ENCODE data around the gene TET3. TPM values are rescaled to one million over a fixed set of nuclear protein-coding genes. Genes with fewer than 3 reads are reported as not detected.
A peak's percentile ranks its signal among the peaks of the same experiment; 100 is the strongest.

Gene TET3
- total and polyA plus RNA-seq, 9 of the 15 experiments (the other 6 are each of a cell fraction or from before 2014, with no cell fraction given): 0.35 to 16.3 (median 5.5) TPM

- peaks cover 46% of the 10 kb centered on the region for H3K36me3 ChIP-seq (ENCODE audit: control insufficient read depth, insufficient read depth, low read length)
- H2AFZ ChIP-seq (ENCODE audit: low read depth, low read length): no peak overlapping the region
- intact Hi-C loops (cut with micrococcal nuclease) (loop anchor here (10.0 kb wide), 2 partner anchors 165 to 315 kb away; partner anchors contain the start of gene STAMBP), in situ Hi-C loops (cut with MboI) (no loop called here)
- DNase-seq (ENCODE audit: extremely low read depth in 1 of 4, low spot score in 3 of 4): no peak
- FAIRE-seq: no peak
- no peaks in the 10 kb centered on the region for H3K9me3 ChIP-seq (replicated peaks; ENCODE audit: control insufficient read depth, insufficient read depth, low read depth, low read length)
- TF ChIP-seq CTBP1 (IDR thresholded peaks at IDR 0.05; ENCODE audit: borderline replicate concordance) (no peak), RBM25 (IDR thresholded peaks at IDR 0.05; ENCODE audit: low read depth, low read length, severe bottlenecking) (peak; percentile 12), CCNT2 (IDR thresholded peaks at IDR 0.05; ENCODE audit: borderline replicate concordance, extremely low read depth, insufficient read length, low read depth, low read length) (no peak), ZNF121 (CRISPR knock-in tag; conservative IDR thresholded peaks at IDR 0.05) (peak; percentile 74; the same call in 1 of the 2 replicates), POLR3G (IDR thresholded peaks at IDR 0.05; ENCODE audit: extremely low read depth, insufficient read length, insufficient replicate concordance) (no peak)
- H3K9ac ChIP-seq (ENCODE audit: insufficient read depth in 1 of 2, low read depth in 2 of 2, low read length in 2 of 2): no peak overlapping the region; a peak in 1 of 4 replicates
- H3K4me2 ChIP-seq (ENCODE audit: insufficient read depth, low read length): no peak overlapping the region
- H4K20me1 ChIP-seq (replicated peaks; ENCODE audit: control insufficient read depth, insufficient read depth, low read length): peaks cover 24% of the 10 kb centered on the region; the same call in 1 of the 2 replicates
- no peak overlapping the region for H3K27ac ChIP-seq (ENCODE audit: extremely low read depth, low read depth, low read length)
- H3K27me3 ChIP-seq (ENCODE audit: control insufficient read depth in 2 of 2, insufficient read depth in 2 of 2, low read length in 2 of 2): no peaks in the 10 kb centered on the region
- H3K9me1 ChIP-seq (ENCODE audit: control insufficient read depth, insufficient read depth, low read length): peaks cover 6% of the 10 kb centered on the region
- ChIA-PET POLR2A (interaction anchor here (4.9 kb wide), 1 partner anchor 13 kb away, joined by 19 read pairs; no protein-coding TSS in a partner anchor), CTCF (ENCODE audit: low intra/inter-chr PET ratio) (no interaction called here)
- peaks cover 79% of the 10 kb centered on the region for H3K79me2 ChIP-seq (ENCODE audit: control insufficient read depth, insufficient read depth, low read length)
- ATAC-seq: no peak
- no TSS peak for BruUV-seq (replicated peaks)
- 91% methylated on average over 2 of the region's 2 CpGs for WGBS (ENCODE audit: insufficient coverage, low coverage, missing lambda C conversion rate)
- H3K4me3 ChIP-seq: no peak overlapping the region
- H3K4me1 ChIP-seq (replicated peaks in 1 of 2; ENCODE audit: control insufficient read depth in 2 of 2, insufficient read depth in 2 of 2, low read length in 2 of 2): peaks cover 32 to 43% of the 10 kb centered on the region in 2 experiments
Measured at GRCh38 chr2:73989972-73990371, 5.3 kb downstream of the TET3 start.

GRCh38 chr2:73990531-73990930, 5.8 kb downstream of the TET3 start:
- intact Hi-C loops (cut with micrococcal nuclease): loop anchor here (10.0 kb wide), 1 partner anchor 316 kb away; no protein-coding TSS in a partner anchor
- BruUV-seq (replicated peaks): no TSS peak
- POLR2A ChIA-PET: no interaction called here
- TF ChIP-seq ZNF609 (CRISPR knock-in tag; IDR thresholded peaks at IDR 0.05; ENCODE audit: borderline replicate concordance) (no peak), NR2C2 (CRISPR knock-in tag; IDR thresholded peaks at IDR 0.05) (no peak), NR2C2 (tag; IDR thresholded peaks at IDR 0.05) (no peak), MBD2 (IDR thresholded peaks at IDR 0.05; ENCODE audit: borderline replicate concordance, low read depth) (no peak)

More at GRCh38 chr2:73990531-73990930, 5.8 kb downstream of the TET3 start:
- peaks cover 31 to 48% of the 10 kb centered on the region in 2 experiments for H3K4me1 ChIP-seq (replicated peaks in 1 of 2; ENCODE audit: control insufficient read depth in 2 of 2, insufficient read depth in 2 of 2, low read length in 2 of 2)
- FAIRE-seq (no peak), ATAC-seq (no peak), DNase-seq (ENCODE audit: extremely low read depth in 1 of 4, low spot score in 3 of 4) (no peak)
- no peak overlapping the region for H3K9ac ChIP-seq (ENCODE audit: insufficient read depth in 1 of 2, low read depth in 2 of 2, low read length in 2 of 2)
- H3K9me1 ChIP-seq (ENCODE audit: control insufficient read depth, insufficient read depth, low read length): peaks cover 6% of the 10 kb centered on the region
- WGBS (ENCODE audit: insufficient coverage, low coverage, missing lambda C conversion rate): 86% methylated on average over 1 of the region's 1 CpG
- H3K4me3 ChIP-seq: no peak overlapping the region
- peaks cover 83% of the 10 kb centered on the region for H3K79me2 ChIP-seq (ENCODE audit: control insufficient read depth, insufficient read depth, low read length)
- in situ Hi-C loops (cut with MboI): no loop called here
- H3K9me3 ChIP-seq (replicated peaks; ENCODE audit: control insufficient read depth, insufficient read depth, low read depth, low read length): no peaks in the 10 kb centered on the region
- peaks cover 24% of the 10 kb centered on the region; the same call in 1 of the 2 replicates for H4K20me1 ChIP-seq (replicated peaks; ENCODE audit: control insufficient read depth, insufficient read depth, low read length)
- H2AFZ ChIP-seq (ENCODE audit: low read depth, low read length): no peak overlapping the region
- no peak overlapping the region for H3K4me2 ChIP-seq (ENCODE audit: insufficient read depth, low read length)
- H3K27me3 ChIP-seq (ENCODE audit: control insufficient read depth in 2 of 2, insufficient read depth in 2 of 2, low read length in 2 of 2): no peaks in the 10 kb centered on the region
- peaks cover 46% of the 10 kb centered on the region for H3K36me3 ChIP-seq (ENCODE audit: control insufficient read depth, insufficient read depth, low read length)
- H3K27ac ChIP-seq (ENCODE audit: extremely low read depth, low read depth, low read length): no peak overlapping the region
- CTCF ChIA-PET (ENCODE audit: low intra/inter-chr PET ratio): no interaction called here

All from K562 (cell line).